Breast epithelium (tissue), 4 donors: ENCODE results near the gene DNASE2. TPM values are rescaled to one million over a fixed set of nuclear protein-coding genes. Genes with fewer than 3 reads are reported as not detected.
A peak's percentile ranks its signal among the peaks of the same experiment; 100 is the strongest.

ENCODE experiments used
- DNase-seq, 2 donors: peaks; one replicate each; pipeline ENCODE4 v3.0.0-alpha.2; 2019; ENCODE audit warnings: low spot score in 2 of 2
- H3K27ac ChIP-seq, 2 donors: fragments of 200-600 bp; sonication (generic) in 1 of 2; one replicate each; pipeline ENCODE4 v1.5.1; 2016 to 2019; ENCODE audit warnings: mild to moderate bottlenecking in 1 of 2
- H3K27me3 ChIP-seq, 2 donors: fragments of 200-600 bp; sonication (generic) in 1 of 2; one replicate each; pipeline versions ENCODE4 v1.5.1 to v1.6.0; 2017 to 2019; ENCODE audit warnings: control low read depth in 1 of 2, mild to moderate bottlenecking in 1 of 2
- H3K36me3 ChIP-seq: fragments of 200-600 bp; one replicate; pipeline ENCODE4 v1.5.1; 2019
- H3K4me1 ChIP-seq, 2 donors: fragments of 200-600 bp; sonication (generic); one replicate each; pipeline ENCODE4 v1.5.1; 2016 to 2019; ENCODE audit warnings: control low read depth in 1 of 2
- H3K4me3 ChIP-seq, 3 donors: fragments of 200-600 bp; sonication (generic); 1 replicate in 2 of 3; 2 replicates in 1 of 3; pipeline ENCODE4 v1.5.1; 2016 to 2019; ENCODE audit warnings: mild to moderate bottlenecking in 3 of 3, moderate library complexity in 2 of 3
- H3K9me3 ChIP-seq, 2 donors: fragments of 200-600 bp; sonication (generic) in 1 of 2; one replicate each; pipeline ENCODE4 v1.5.1; 2016 to 2019; ENCODE audit warnings: control low read depth in 1 of 2
- POLR2A ChIP-seq: fragments of 450-650 bp; IDR thresholded peaks from one replicate; pipeline ENCODE4 v1.6.1; 2016; ENCODE audit warnings: antibody characterized with exemption, mild to moderate bottlenecking, moderate library complexity
- POLR2AphosphoS5 ChIP-seq, 3 donors: sonication (generic); formaldehyde crosslinking; IDR thresholded peaks; one replicate each; pipeline ENCODE4 v1.6.1; 2017; ENCODE audit warnings: antibody characterized with exemption in 3 of 3
- intact Hi-C: fragments of 100-400 bp; cut with DNase I; formaldehyde crosslinking; loops from one replicate; pipeline ENCODE4 v1.15.1; 2023; ENCODE audit warnings: low total_unique reads
- total RNA-seq, 3 donors: library from RNA; depleted of rRNA; stranded (reverse); fragments of >200 nt; gene quantifications; one replicate each; pipeline ENCODE4 v1.1.0, GENCODE V29; 2016
- TF ChIP-seq, protein P1 (sequence below), 3 donors: fragments of 450-650 bp; IDR thresholded peaks; one replicate each; pipeline ENCODE4 v1.5.1; 2016 to 2017; ENCODE audit warnings: antibody characterized with exemption in 3 of 3, mild to moderate bottlenecking in 3 of 3, moderate library complexity in 3 of 3

Gene DNASE2
- total RNA-seq, 3 donors from 2014 or later = 29.8 to 61.0 (median 46.2) TPM

DNA sequence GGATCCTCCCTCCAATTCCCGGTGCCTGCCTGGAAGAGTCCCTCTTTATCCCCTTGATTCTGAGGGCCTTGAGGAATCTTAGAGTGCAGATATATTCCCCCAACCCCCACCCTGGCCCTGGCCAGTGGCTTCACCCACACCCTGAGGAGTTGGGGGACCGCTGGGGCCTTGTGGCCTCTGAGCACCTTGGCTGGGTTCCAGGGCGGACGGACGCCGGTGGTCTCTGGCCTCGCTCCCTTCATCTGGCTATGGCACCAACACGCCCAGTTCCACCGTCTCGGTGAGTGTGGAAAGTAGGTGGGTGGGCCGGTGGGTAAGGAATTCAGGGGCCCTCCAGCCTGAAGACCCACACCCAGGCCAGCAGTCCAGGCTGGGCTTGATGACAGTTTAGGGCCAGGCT, 37.9 kb downstream of the DNASE2 start:
- Histone ChIP-seq H3K36me3 (no peaks in the 10 kb centered on the region), H3K4me3 (no peak overlapping the region), H3K27me3 (peaks cover 8 to 59% of the 10 kb centered on the region in 2 donors), H3K4me1 (peaks cover 4 to 11% of the 10 kb centered on the region in 2 donors), H3K27ac (no peak overlapping the region), H3K9me3 (no peaks in the 10 kb centered on the region)
- TF ChIP-seq POLR2A = no peak
- TF ChIP-seq, protein P1, sequence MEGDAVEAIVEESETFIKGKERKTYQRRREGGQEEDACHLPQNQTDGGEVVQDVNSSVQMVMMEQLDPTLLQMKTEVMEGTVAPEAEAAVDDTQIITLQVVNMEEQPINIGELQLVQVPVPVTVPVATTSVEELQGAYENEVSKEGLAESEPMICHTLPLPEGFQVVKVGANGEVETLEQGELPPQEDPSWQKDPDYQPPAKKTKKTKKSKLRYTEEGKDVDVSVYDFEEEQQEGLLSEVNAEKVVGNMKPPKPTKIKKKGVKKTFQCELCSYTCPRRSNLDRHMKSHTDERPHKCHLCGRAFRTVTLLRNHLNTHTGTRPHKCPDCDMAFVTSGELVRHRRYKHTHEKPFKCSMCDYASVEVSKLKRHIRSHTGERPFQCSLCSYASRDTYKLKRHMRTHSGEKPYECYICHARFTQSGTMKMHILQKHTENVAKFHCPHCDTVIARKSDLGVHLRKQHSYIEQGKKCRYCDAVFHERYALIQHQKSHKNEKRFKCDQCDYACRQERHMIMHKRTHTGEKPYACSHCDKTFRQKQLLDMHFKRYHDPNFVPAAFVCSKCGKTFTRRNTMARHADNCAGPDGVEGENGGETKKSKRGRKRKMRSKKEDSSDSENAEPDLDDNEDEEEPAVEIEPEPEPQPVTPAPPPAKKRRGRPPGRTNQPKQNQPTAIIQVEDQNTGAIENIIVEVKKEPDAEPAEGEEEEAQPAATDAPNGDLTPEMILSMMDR (IDR thresholded peaks at IDR 0.05) = no peak
- no peak for DNase-seq
- intact Hi-C loops = loop anchor here (10.0 kb wide), 1 partner anchor 79 kb away; no protein-coding TSS in a partner anchor

DNA sequence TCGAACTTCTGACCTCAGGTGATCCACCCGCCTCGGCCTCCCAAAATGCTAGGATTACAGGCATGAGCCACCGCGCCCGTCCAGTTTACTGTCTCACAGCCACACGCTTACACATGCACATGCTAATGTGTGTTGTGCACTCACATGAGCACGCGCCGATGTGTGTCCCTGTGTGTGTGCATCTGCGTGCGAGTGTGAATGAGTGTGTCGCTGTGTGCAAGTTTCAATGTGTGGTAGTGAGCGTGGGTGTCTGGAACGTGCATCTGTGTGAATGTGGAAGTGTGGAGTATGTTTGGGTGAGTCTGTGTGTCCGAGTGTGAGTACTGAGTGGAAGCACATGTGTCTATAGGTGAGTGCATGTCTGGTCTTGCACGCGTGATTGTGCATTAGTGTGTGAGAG, 38.7 kb downstream of the DNASE2 start:
- TF ChIP-seq POLR2AphosphoS5 (IDR thresholded peaks at IDR 0.05) (no peak), POLR2A (no peak)
- TF ChIP-seq, protein P1 (IDR thresholded peaks at IDR 0.05) = no peak
- Histone ChIP-seq H3K4me3 (no peak overlapping the region), H3K27ac (no peak overlapping the region), H3K27me3 (peaks cover 12 to 66% of the 10 kb centered on the region in 2 donors), H3K4me1 (peaks cover 4 to 11% of the 10 kb centered on the region in 2 donors), H3K9me3 (no peaks in the 10 kb centered on the region), H3K36me3 (no peaks in the 10 kb centered on the region)
- DNase-seq = no peak
- intact Hi-C loops = loop anchor here (10.0 kb wide), 1 partner anchor 78 kb away; no protein-coding TSS in a partner anchor

DNA sequence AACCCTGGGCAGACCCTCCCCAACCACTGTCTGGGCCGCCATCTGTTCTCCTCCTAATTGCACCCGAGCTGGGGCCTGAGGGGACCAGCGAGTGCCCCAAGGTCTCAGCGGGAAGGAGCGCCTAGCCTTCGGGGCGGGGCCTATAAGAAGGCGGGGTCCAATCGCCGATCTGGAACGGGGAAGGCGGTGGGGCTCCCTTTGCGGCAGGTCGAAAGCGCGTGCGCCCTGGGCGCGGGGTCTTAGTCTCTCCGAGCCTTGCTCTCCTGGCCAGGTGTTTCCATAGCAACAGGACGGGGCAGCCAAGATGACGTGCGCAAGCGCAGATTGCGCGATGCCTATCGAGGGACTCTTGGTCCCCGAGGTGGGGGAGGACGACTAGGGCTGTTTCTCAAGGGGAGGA, 40.2 kb downstream of the DNASE2 start:
- peak overlapping the region in 2 of 3 donors; percentile 23 to 24 for H3K4me3 ChIP-seq
- H3K27me3 ChIP-seq = peaks cover 12 to 78% of the 10 kb centered on the region in 2 donors
- H3K4me1 ChIP-seq = peaks cover 4 to 6% of the 10 kb centered on the region in 2 donors
- no peaks in the 10 kb centered on the region for H3K9me3 ChIP-seq
- TF ChIP-seq POLR2AphosphoS5 (IDR thresholded peaks at IDR 0.05) (no peak), POLR2A (no peak)
- TF ChIP-seq, protein P1 (IDR thresholded peaks at IDR 0.05) = no peak
- no peaks in the 10 kb centered on the region for H3K36me3 ChIP-seq
- intact Hi-C loops = loop anchor here (10.0 kb wide), 1 partner anchor 76 kb away; no protein-coding TSS in a partner anchor
- DNase-seq = no peak
- H3K27ac ChIP-seq = no peak overlapping the region

DNA sequence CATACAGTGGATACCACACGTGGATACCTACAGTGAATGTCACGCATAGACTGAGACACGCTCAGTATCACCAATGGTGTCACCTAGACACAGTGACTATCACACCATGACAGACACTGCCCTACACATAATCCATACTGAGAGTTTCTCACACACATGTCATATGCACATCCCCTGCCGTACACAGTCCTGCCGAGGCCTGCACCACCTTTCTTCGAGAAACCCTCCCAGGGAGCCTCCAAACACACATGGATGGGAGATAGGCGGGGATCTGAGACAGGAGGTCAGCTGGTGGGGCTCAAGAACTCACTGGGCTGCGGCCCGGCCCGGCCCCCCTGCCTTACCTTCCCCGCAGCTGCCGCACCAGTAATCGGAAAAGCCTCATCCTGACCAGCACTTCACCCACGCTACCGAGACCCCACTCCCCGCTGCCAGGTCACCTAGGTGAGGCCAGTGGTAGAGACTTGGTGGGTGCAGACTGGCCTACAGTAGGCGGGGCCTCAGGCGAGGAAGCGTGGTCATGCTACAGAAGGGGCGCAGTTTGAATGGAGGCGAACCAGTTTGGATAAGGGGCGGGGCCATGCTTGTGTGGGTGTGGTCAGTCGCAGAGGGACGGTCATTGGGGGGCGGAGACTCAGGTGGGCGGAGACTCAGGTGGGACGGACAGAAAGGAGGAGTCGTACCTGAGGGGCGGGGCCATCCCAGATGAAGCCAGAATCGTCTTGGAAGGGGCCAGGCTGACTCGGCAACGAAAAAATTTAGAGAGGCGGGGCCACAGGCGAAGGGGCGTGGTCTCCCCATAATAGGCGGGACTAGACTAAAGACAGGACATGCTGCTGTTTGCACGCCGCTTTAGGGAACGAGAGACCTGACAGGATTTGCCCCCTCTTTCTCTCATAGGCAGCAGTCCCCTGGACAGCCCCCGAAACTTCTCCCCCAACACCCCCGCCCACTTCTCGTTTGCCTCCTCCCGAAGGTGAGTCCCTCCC, 40.9 kb downstream of the DNASE2 start:
- intact Hi-C loops = loop anchor here (10.0 kb wide), 1 partner anchor 76 kb away; no protein-coding TSS in a partner anchor
- Histone ChIP-seq H3K27me3 (peaks cover 13 to 85% of the 10 kb centered on the region in 2 donors), H3K9me3 (no peaks in the 10 kb centered on the region), H3K4me3 (peak overlapping the region in 2 of 3 donors; percentile 23 to 24), H3K27ac (no peak overlapping the region), H3K36me3 (no peaks in the 10 kb centered on the region), H3K4me1 (peaks cover 4 to 6% of the 10 kb centered on the region in 2 donors)
- TF ChIP-seq POLR2A (no peak), POLR2AphosphoS5 (IDR thresholded peaks at IDR 0.05) (no peak)
- TF ChIP-seq, protein P1 (IDR thresholded peaks at IDR 0.05) = no peak
- peak in 1 of 2 donors; percentile 44 for DNase-seq
